K562 (cell line): Measurements from ENCODE around the gene MGA. TPM values are rescaled to one million over a fixed set of nuclear protein-coding genes. Genes with fewer than 3 reads are reported as not detected.

Experiments
- CHAMP1 ChIP-seq: fragments of 450-650 bp; IDR thresholded peaks from 2 replicates; pipeline ENCODE4 v1.6.1; 2016; ENCODE audit warnings: mild to moderate bottlenecking
- GABPB2 ChIP-seq: fragments of 250-450 bp; sonication (Bioruptor Pico); conservative IDR thresholded peaks from 2 replicates; pipeline ENCODE4 v1.5.1; 2021; ENCODE audit warnings: mild to moderate bottlenecking
- KDM5B ChIP-seq: fragments of 200-600 bp; sonication (generic); IDR thresholded peaks from 2 replicates; pipeline ENCODE4 v1.6.1; 2012; ENCODE audit warnings: low read depth, mild to moderate bottlenecking, moderate library complexity, low read length, control low read depth, inconsistent platforms; ENCODE audit not compliant: insufficient replicate concordance
- NCOA1 ChIP-seq: fragments of 450-650 bp; IDR thresholded peaks from 2 replicates; pipeline ENCODE4 v1.6.1; 2016; ENCODE audit warnings: low read depth
- PHB2 ChIP-seq: fragments of 450-650 bp; IDR thresholded peaks from 2 replicates; pipeline ENCODE4 v1.6.1; 2017; ENCODE audit warnings: low read depth
- POU5F1 ChIP-seq: fragments of 150-350 bp; IDR thresholded peaks from 2 replicates; pipeline ENCODE4 v1.6.1; 2014; ENCODE audit warnings: borderline replicate concordance, low read length, low read depth, mild to moderate bottlenecking; ENCODE audit not compliant: partially characterized antibody
- SFPQ ChIP-seq: fragments of 200-400 bp; formaldehyde crosslinking; IDR thresholded peaks from 2 replicates; pipeline ENCODE4 v1.6.1; 2017; ENCODE audit warnings: mild to moderate bottlenecking, low read depth, low read length, moderate library complexity
- ZFP30 ChIP-seq: fragments of 250-450 bp; sonication (Bioruptor Pico); IDR thresholded peaks from 2 replicates; pipeline ENCODE4 v1.8.0; 2022; ENCODE audit warnings: moderate library complexity, mild to moderate bottlenecking, inconsistent platforms, borderline replicate concordance
- ZHX1 ChIP-seq: fragments of 150-350 bp; conservative IDR thresholded peaks from 2 replicates; pipeline ENCODE4 v1.6.1; 2014; ENCODE audit warnings: low read length
- ZNF324 ChIP-seq: fragments of 250-450 bp; sonication (Bioruptor Pico); IDR thresholded peaks from 2 replicates; pipeline ENCODE4 v1.4.0; 2020; ENCODE audit warnings: mild to moderate bottlenecking
- ZNF830 ChIP-seq: fragments of 250-450 bp; sonication (Bioruptor Pico); IDR thresholded peaks from 2 replicates; pipeline ENCODE4 v1.5.0; 2021; ENCODE audit warnings: mild to moderate bottlenecking
- ZZZ3 ChIP-seq: fragments of 450-650 bp; IDR thresholded peaks from 2 replicates; pipeline ENCODE4 v1.6.1; 2016; ENCODE audit warnings: antibody characterized with exemption, mild to moderate bottlenecking, moderate library complexity
- polyA plus RNA-seq, 8 experiments: library from polyadenylated mRNA; depleted of rRNA in 4 of 8; stranded (reverse) in 5 of 8; unstranded in 3 of 8; fragments of >200 nt; fragmentation: Nextera tagmentation in 2 of 8; fragmentation: Illumina TruSeq in 1 of 8; extraction: Ambion mirVana in 2 of 8; extraction: Trizol in 1 of 8; gene quantifications; 2 replicates each; pipeline versions ENCODE4 v1.2.1 to v1.2.3, GENCODE V29; 2011 to 2014; ENCODE audit warnings: inconsistent platforms in 1 of 8, missing spikeins in 1 of 8
- total RNA-seq, 7 experiments: library from RNA; depleted of rRNA in 6 of 7; stranded (reverse); fragments of >200 nt in 6 of 7; fragmentation: Illumina TruSeq in 2 of 7; extraction: Trizol in 2 of 7; gene quantifications; 2 replicates each; pipeline versions ENCODE4 v1.2.1 to v1.2.3, GENCODE V29; 2011 to 2021; ENCODE audit warnings: low replicate concordance in 1 of 7
- TF ChIP-seq, protein P1 (sequence below): sonication (generic); formaldehyde crosslinking; IDR thresholded peaks from 2 replicates; pipeline ENCODE4 v1.8.1; 2023; ENCODE audit warnings: mild to moderate bottlenecking, missing genetic modification reagents
- TF ChIP-seq, protein P2 (sequence below): fragments of 250-450 bp; sonication (Bioruptor Pico); IDR thresholded peaks from 2 replicates; pipeline ENCODE4 v1.8.0; 2021; ENCODE audit warnings: borderline replicate concordance, mild to moderate bottlenecking, moderate library complexity; ENCODE audit not compliant: poor library complexity, severe bottlenecking
- TF ChIP-seq, protein P3 (sequence below): fragments of 250-450 bp; sonication (Bioruptor Pico); IDR thresholded peaks from 2 replicates; pipeline ENCODE4 v1.4.0; 2020

Gene MGA
- total and polyA plus RNA-seq, 9 of the 15 experiments (the other 6 are each of a cell fraction or from before 2014, with no cell fraction given): 4.7 to 56.1 (median 21.1) TPM

- TF ChIP-seq, protein P1, sequence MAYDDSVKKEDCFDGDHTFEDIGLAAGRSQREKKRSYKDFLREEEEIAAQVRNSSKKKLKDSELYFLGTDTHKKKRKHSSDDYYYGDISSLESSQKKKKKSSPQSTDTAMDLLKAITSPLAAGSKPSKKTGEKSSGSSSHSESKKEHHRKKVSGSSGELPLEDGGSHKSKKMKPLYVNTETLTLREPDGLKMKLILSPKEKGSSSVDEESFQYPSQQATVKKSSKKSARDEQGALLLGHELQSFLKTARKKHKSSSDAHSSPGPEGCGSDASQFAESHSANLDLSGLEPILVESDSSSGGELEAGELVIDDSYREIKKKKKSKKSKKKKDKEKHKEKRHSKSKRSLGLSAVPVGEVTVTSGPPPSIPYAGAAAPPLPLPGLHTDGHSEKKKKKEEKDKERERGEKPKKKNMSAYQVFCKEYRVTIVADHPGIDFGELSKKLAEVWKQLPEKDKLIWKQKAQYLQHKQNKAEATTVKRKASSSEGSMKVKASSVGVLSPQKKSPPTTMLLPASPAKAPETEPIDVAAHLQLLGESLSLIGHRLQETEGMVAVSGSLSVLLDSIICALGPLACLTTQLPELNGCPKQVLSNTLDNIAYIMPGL (CRISPR knock-in tag): 0 out of 2 replicates have a peak, but pooled peaks have one; percentile 66
- TF ChIP-seq, protein P2, sequence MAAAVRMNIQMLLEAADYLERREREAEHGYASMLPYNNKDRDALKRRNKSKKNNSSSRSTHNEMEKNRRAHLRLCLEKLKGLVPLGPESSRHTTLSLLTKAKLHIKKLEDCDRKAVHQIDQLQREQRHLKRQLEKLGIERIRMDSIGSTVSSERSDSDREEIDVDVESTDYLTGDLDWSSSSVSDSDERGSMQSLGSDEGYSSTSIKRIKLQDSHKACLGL (CRISPR knock-in tag): no peak
- TF ChIP-seq ZFP30 (CRISPR knock-in tag) (no peak), GABPB2 (CRISPR knock-in tag) (no peak), PHB2 (no peak), ZHX1 (no peak), ZNF830 (CRISPR knock-in tag) (no peak), ZNF324 (no peak), NCOA1 (no peak), KDM5B (no peak), SFPQ (no peak), POU5F1 (peak; percentile 94), ZZZ3 (no peak), CHAMP1 (no peak; the same call in 1 of the 2 replicates)
- TF ChIP-seq, protein P3, sequence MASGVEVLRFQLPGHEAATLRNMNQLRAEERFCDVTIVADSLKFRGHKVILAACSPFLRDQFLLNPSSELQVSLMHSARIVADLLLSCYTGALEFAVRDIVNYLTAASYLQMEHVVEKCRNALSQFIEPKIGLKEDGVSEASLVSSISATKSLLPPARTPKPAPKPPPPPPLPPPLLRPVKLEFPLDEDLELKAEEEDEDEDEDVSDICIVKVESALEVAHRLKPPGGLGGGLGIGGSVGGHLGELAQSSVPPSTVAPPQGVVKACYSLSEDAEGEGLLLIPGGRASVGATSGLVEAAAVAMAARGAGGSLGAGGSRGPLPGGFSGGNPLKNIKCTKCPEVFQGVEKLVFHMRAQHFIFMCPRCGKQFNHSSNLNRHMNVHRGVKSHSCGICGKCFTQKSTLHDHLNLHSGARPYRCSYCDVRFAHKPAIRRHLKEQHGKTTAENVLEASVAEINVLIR (CRISPR knock-in tag): no peak
Measured at GRCh38 chr15:41774062-41774881, 114.1 kb downstream of the MGA start, which contains the start of gene MAPKBP1 (continued).
